ENCODE data around the gene MICAL1.

The MICAL1 gene

DNA sequence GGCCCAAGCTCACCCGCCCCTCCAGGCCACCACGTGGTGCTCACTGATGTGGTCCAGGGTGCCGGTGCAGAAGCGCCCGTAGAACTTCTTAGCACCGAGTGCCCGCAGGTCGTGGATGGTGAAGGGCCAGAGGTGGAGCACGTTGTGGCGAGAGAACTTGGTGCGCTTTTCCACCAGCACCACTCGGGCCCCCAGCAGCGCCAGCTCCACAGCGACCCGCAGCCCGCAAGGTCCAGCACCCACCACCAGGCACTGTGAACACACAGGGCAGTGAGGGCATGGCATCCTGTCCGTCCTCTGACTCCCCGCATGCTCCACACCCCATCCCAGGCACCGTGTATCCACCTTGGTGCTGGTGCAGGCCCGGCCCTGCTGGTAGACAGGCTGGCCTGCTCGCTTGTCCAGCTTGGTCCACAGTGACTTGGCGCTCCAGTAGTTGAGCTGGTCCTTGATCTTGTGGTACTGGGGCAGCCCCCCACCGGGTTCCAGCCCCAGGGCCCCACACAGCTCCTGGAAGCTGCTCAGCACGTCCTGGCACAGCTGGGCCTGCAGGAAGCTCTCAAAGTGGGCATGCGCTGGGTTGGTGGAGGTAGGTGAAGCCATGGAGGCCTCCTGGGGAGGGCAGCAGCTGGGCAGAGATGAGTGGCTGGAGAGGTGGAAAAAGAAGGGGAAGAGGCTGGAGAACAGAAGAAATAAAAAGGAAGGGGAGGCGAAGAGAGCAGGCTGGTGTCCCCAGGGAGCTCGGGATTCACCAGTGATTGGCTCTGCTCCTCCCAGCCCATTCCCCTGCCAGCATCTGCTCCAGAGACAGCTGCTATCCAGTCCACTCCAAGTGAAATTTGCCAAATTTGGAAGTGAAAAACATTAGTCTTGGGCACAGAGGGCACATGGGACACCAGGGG lies 1.7 kb downstream of the MICAL1 start:
- DNase-seq = no peak

- DNase-seq = no peak
These were observed 2.4 kb downstream of the MICAL1 start for GRCh38 chr6:109453156-109453555.

GRCh38 chr6:109452181-109452580 lies 3.4 kb downstream of the MICAL1 start:
- DNase-seq = no peak

- DNase-seq = no peak
These were observed 4.2 kb downstream of the MICAL1 start for GRCh38 chr6:109451376-109451775.

GRCh38 chr6:109450801-109451200 lies 4.8 kb downstream of the MICAL1 start:
- DNase-seq = no peak

DNA sequence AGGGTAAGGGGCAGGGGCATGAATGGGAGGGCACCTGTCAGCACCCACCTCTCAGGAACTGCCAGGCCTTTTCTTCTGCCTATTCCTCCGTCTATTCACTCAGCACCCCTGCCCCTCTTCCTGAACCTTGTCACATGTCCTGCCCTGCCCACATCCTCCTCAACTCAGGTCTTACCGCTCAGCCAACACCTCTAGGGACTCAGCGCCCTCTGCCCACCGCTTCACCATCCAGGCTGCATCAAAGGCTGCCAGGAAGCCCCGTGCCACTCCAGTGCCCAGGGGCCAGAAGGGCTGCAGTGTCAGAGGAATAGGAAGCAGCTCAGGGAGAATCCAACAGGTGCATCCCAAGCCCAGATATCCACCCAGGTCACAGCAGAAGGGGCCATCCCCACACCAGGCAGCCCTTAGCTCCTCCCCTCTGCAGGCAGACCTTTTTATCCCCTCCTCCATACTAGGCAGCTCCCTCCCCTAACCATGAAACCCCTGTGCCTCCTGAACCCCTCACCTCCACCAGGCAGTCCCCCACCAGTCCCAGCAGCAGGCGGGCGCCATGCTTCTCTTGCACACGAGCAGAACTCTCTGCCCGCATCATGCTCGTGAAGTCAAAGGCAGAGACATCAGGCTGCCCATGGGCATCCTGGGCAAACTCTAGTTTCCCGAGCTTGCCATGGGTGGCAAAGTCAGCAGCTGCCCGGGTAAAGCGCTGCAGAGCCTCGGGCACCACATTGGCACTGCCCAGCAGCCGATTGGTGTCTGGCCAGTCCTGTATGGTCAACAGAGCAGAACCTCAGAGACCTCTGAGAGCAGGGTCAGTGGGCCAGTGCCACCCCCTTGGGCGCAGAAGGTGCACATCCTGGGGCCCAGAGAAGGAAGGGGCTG lies 5.5 kb downstream of the MICAL1 start:
- peak; percentile 45 for DNase-seq

- DNase-seq = no peak
These were observed 6.3 kb downstream of the MICAL1 start for GRCh38 chr6:109449064-109449794.

GRCh38 chr6:109448615-109449014 lies 7.0 kb downstream of the MICAL1 start:
- no peak for DNase-seq

GRCh38 chr6:109447878-109448555 lies 7.6 kb downstream of the MICAL1 start:
- no peak for DNase-seq

DNA sequence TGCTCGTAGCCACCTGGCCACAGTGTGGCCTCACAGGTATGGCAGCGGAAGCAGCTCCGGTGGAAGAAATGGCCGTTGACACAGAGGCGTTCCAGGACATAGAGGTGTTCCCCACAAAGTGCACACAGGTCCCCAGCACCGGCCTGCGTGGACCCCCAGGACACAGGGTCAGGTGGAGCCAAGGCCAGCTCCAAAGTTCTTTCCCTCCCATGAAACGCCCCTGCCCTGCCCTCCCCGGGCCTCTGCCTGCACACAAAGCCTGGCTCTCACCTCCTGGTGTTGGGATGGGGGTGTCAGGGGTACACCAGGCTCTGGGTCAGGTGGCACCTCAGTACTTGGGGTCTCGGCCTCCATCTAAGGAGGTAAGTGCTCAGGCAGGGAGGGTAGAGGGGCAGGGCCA lies 8.5 kb downstream of the MICAL1 start:
- no peak for DNase-seq

GRCh38 chr6:109446541-109446940 lies 9.0 kb downstream of the MICAL1 start:
- DNase-seq = no peak

- no peak for DNase-seq
These were observed 9.5 kb downstream of the MICAL1 start for GRCh38 chr6:109446072-109446471.

DNA sequence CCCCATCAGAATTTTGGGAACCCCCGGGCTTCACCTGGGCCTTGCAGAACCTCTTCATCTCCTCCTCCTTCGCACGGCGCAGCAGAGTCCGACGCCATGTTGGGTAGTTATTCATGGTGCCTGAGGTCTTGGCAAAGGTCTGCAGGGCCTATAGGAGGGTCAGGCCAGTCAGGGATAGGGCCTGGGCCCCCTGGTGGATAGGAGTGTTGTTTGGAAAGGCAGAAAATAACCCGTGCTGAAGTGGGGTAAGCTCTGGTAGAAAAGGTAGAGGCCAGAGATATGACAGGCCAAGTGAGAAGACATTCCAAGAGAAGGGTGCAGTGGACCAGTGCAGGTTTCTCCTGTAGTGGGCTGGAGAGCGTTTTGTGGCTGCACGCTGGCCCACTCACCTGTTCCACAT lies 10.2 kb downstream of the MICAL1 start:
- DNase-seq = no peak

DNA sequence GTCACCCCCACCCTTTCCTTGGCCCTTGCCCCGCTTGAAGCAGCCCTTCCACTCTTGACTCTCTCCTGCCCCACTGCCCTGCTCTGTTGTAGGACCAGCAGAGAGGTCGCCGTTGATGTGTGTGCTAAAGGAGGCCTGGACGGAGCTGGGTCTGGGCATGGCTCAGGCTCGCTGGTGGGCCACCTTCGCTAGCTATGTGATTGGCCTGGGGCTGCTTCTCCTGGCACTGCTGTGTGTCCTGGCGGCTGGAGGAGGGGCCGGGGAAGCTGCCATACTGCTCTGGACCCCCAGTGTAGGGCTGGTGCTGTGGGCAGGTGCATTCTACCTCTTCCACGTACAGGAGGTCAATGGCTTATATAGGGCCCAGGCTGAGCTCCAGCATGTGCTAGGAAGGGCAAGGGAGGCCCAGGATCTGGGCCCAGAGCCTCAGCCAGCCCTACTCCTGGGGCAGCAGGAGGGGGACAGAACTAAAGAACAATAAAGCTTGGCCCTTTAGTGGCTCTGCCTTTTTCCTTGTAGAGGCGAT lies 12.1 kb downstream of the MICAL1 start:
- DNase-seq = no peak

- DNase-seq = no peak
These were observed 13.1 kb downstream of the MICAL1 start for GRCh38 chr6:109442393-109442924.

DNA sequence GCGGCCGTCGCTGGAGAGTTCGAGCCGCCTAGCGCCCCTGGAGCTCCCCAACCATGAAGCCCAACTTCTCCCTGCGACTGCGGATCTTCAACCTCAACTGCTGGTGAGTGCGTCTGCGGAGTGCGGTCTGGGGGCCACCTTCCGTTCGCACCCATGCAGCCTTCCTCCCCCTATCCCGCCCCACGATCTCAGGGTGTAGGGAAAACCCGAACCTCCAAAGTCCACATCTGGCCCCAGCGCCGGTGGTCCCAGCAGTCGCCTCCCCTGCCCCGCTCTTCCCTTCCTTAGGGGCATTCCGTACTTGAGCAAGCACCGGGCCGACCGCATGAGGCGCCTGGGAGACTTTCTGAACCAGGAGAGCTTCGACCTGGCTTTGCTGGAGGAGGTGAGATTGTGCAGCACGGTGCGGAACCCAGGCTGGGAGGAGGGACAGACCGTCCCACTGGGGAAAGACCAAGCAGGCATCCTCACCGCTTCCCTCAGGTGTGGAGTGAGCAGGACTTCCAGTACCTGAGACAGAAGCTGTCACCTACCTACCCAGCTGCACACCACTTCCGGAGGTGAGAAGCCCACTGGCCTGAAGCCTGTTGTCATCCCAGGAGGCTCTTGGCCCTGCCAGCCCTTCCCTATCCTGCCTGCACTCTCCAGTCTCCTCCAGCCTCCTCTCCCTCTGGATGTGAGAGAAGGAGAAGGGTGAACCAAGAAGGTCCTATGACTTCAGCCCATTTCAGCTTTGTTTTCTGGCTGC lies 14.3 kb downstream of the MICAL1 start:
- peak; percentile 37 for DNase-seq

- peak; percentile 86 for DNase-seq
These were observed 15.1 kb downstream of the MICAL1 start, which contains the start of the genes PPIL6 and SMPD2 for GRCh38 chr6:109440331-109441068. PPIL6 (minus strand) TSS chr6:109440628; CDS start chr6:109440590, 38 bp downstream. SMPD2 (plus strand) TSS chr6:109440724; CDS start chr6:109441122, 398 bp downstream.

DNA sequence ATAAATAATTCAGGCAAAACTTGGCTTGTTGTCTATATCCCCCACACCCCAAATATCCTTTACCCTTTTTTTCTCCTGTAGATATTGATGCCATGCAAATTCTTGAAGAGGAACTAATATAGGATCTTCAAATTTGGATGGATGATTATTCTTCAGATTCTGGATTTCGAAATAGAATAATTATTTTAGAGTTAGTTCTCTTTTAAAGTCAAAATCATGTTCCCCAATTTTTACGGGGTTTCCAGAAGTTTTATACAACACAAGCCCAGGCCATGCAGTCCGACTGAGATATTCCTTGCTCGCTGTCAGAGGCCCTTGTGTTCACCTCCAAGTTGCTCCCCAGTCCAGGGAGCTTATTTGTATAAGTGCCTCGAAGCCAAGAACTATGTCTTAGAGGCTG lies 19.5 kb downstream of the MICAL1 start:
- DNase-seq = no peak

DNA sequence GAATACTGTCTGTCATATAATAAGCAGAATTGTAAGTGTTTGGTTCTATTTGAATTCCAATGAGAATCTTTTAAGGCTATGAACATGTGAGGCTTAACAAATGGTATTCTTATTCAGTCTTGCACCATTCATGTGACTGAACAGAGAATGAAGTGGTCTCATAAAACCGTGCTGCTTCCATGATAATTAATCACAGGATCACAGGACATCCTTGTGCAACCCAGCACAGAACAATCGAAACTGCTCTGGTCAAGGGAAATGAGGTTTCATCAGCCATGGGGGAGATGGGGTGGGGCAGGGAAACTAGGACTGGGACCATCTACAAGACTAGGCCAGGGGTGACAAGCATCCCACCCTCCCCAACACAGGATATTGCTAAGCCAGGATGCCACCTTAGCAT lies 21.1 kb downstream of the MICAL1 start:
- no peak for DNase-seq

GRCh38 chr6:109429496-109429895 lies 26.1 kb downstream of the MICAL1 start:
- DNase-seq = no peak
